GM19328 (cell line): ENCODE results near the gene DNAJB13.

Experiments
- ATAC-seq: cut with Tn5 transposase; IDR thresholded peaks from one replicate; pipeline ENCODE4 v1.9.1; 2021; ENCODE audit warnings: mild to moderate bottlenecking, moderate library complexity; ENCODE audit not compliant: unreplicated experiment

The DNAJB13 gene

GRCh38 chr11:73949912-73950311 is 914 bp upstream of the DNAJB13 start:
- no peak for ATAC-seq

DNA sequence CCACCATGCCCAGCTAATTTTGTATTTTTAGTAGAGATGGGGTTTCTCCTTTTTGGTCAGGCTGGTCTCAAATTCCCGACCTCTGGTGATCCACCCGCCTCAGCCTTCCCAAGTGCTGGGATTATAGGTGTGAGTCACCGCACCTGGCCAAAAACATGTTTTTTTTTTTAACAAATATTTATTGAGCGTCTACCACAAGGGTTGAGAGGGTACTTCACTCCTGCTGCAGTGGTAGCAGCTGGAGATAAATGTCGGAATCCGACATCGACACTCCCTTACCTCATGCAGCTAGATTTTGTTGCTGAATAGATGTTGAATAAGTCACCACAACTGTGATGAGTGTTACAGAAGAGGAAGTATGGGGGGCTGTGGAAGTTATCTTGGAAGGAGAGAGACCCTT is 971 bp downstream of the DNAJB13 start:
- no peak for ATAC-seq

DNA sequence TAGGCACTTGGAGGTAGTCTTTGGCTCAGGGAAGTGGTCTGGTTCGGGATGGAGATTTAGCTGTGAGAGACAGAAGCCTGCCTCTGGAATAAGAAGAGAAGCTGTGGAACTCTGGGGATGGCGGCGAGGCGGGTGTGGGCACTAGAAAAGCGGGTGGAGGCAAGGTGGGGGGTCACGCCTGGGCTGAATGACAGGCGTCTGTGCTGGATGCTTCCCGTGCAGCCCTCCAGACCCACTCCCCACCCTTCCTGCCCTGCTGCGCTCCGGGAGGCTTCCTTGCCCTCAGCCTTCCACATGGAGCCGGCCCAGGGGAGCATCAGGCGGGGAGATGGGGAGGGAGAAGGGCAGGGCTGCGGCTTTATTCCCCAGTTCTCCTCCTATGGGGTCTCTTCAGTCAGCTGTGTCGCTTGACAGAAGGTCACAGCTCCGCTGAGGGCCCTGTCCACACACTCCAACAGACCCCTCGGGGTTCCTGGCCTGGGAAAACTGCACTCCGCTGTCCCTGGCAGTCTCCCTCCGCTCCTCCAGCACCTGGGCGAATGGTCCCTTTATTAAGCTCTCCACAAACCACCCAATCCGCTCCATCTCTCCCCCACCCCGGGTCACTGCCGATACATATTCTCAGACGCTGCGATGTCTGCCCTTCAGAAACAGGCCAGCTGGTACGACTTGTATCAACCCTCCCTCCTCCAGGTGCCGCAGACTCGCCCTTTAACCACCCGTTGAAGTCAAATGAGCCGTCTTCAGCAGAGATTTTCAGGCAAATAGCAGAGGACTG is 6.2 kb downstream of the DNAJB13 start:
- no peak for ATAC-seq

- no peak for ATAC-seq
These were observed 7.0 kb downstream of the DNAJB13 start for GRCh38 chr11:73957654-73958361.

DNA sequence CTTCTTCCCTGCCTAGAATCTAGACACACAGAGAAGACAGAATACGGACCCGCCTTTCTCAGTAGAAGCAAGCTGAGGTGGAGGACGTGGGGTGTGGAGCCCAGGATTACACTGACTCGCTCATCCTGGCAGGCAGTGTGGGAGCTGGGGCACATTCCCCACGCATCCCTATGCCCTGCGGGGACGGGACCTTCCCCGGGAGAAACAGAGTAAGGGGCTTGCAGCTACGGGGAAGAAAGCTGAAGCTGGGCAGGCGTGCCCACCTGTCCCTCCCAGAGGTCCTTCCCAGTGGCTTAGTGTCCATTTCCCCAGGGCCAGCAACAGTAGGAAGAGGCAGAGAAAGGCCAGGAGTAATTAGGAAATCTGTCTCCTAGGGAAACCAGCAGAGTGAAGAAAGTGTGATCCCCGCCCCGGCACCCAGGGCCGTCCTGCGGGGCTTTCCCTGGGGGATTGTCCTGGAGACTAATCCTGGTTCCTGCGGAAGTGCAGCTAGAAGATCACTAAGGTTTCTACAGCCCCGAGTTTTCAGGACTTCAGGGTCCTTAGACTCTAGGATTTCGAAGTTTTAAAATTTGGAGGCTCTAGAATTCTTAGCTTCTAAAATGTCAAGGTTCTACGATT is 7.8 kb downstream of the DNAJB13 start:
- no peak for ATAC-seq

DNA sequence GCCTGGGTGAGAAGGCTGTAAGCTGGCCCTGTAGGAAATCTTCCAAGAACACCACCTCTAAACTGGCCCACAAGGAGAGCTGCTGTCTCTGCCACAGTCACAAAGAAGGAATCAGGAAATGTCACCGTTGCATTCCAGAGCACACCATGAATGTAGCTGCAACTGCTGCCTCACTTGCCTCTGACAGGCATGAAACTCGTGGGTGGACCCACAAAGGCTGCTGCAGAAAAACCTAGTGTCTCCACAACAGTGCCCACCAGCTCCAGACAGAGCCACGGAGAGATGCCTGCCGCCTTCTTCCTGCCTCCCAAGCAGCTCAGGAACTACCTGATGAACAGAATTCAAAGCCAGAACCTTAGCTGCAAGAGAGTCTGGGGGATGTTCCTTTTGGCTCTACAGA is 10.5 kb downstream of the DNAJB13 start:
- no peak for ATAC-seq

DNA sequence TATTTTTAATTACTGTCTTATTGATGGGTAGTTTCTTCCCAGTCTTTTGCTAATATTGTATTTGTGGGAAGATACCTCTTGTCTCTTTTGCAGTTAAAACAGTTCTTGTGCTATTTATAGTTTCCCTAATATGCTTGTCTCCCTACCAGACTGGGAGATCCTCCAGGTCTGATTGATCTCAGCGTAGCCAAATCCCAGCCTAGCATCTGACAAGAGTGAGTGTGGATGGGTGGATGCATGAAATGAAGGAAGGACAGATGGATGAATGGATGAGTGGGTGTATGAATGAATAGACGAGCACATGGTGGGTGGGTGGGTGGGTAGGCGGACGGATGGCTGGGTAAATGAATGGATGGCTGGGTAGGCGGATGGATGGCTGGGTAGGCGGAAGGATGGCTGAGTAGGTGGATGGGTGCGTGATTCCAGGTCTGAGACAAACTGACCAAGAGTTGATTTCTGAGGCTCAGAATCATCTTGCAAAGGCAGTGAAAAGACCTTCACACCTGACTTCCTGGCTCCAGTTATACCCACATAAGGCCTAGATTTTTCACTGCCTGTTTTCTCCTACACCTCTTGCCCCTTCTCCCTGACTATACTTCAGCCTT is 11.4 kb downstream of the DNAJB13 start:
- no peak for ATAC-seq

GRCh38 chr11:73963861-73964260 is 13.0 kb downstream of the DNAJB13 start:
- no peak for ATAC-seq

DNA sequence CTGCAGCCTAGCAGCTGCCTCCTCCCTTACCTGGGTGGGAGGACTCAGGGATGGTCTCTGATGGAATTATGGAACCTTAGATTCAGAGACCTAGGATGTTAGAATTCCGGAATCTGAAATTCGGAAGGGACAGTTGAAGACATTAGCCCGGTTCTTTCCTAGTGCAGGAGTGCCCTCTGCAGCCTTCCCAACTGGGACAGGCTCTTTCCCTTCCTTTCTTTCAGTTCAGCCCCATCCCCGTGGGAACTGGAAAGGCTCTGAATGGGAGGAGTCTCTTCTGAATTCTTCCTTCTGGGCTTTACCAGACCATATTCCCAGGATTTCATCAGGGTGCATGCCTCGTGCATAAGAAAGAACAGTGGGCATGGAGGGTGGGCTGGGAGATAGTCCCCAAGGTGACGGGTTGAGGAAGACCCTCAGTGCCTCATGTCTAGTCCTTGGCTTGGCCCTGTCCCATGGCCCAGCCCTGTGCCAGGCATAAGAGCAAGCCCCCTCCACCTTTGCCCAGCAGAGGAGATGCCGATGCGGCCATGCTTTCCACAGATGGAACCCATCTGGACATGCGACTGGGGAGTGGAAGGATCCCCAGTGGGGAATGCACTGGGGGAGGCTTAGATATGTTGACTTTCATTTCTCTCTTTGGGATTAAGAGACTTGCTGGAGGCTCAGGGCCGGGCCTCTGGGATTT is 14.4 kb downstream of the DNAJB13 start:
- no peak for ATAC-seq

DNA sequence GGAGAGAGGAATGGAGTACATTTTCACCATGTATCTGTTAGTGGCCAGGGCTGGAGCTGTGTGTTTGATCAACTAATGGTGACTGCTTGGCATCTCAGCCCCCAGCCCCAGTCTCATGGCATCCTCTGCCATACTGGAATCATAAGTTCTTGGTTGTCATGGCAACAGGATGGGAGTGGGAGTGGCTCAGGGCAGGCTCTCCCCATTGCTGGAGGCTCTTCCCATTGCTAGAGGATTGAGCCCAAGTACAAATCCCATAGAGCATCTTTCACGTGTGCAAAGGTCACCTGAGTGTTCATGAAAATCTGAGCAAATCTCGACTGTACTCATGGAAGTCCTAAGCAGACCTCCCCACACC is 14.9 kb downstream of the DNAJB13 start:
- no peak for ATAC-seq

GRCh38 chr11:73968356-73968966 is 17.6 kb downstream of the DNAJB13 start:
- no peak for ATAC-seq

GRCh38 chr11:73969091-73969490 is 18.3 kb downstream of the DNAJB13 start:
- ATAC-seq: no peak

DNA sequence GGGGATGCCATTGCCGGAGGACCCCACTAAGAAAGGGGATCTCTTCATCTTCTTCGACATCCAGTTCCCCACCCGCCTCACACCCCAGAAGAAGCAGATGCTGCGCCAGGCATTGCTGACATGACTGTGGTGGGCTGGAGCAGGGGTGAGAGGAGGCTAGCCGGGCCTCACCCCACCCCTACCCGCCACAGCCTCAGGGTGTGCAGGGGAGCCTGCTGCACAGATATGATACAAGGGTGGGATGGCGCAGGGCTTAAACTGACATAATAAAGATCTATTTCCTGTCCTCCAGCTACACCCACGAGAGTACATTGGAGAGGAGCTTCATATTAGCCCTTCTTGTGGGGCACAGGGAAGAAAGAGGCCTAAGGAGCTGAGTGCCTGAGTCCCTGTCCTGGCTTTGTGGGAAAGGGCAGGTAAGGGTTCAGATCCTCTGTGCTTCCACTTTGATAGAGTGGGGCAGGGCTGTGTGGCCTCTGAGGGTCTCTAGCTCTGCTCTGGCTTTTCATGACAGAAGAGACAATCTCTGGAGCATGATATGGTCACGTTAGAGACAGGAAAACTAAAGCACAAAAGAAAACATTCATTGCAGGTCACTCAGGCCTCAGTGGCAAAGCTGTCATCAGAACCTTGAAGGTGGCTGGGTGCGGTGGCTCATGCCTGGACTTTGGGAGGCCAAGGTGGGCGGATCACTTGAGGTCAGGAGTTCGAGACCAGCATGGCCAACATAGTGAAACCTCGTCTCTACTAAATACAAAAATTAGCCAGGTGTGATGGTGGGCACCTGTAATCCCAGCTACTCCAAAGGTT is 19.4 kb downstream of the DNAJB13 start:
- ATAC-seq: no peak

DNA sequence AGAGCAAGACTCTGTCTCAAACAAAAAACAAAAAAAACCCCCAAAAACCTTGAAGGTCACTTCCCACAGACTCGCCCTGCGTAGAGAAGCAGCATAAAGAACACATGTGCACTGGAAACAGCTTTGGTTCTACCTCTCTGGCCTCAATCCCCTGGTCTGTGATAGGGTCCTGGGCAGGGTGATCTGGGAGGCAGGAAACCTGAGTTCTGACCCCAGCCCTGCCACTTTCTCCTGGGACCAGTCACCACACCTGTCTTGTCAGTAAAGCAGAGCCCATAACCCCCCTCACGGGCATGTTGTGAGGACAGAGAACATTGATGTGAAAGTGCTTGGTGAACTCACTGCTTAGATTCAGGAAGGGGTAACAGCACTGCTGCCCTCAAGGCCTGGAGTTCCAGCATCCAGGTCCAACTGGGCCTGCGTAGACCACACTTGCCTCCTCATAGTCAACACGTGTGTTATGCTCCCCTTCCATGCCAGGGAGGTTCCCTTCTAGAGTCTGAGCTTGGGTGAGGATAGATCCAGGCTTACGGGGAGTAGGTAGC is 20.4 kb downstream of the DNAJB13 start:
- ATAC-seq: no peak

- no peak for ATAC-seq
These were observed 21.4 kb downstream of the DNAJB13 start for GRCh38 chr11:73972187-73972586.

GRCh38 chr11:73972620-73973449 is 22.0 kb downstream of the DNAJB13 start:
- no peak for ATAC-seq

DNA sequence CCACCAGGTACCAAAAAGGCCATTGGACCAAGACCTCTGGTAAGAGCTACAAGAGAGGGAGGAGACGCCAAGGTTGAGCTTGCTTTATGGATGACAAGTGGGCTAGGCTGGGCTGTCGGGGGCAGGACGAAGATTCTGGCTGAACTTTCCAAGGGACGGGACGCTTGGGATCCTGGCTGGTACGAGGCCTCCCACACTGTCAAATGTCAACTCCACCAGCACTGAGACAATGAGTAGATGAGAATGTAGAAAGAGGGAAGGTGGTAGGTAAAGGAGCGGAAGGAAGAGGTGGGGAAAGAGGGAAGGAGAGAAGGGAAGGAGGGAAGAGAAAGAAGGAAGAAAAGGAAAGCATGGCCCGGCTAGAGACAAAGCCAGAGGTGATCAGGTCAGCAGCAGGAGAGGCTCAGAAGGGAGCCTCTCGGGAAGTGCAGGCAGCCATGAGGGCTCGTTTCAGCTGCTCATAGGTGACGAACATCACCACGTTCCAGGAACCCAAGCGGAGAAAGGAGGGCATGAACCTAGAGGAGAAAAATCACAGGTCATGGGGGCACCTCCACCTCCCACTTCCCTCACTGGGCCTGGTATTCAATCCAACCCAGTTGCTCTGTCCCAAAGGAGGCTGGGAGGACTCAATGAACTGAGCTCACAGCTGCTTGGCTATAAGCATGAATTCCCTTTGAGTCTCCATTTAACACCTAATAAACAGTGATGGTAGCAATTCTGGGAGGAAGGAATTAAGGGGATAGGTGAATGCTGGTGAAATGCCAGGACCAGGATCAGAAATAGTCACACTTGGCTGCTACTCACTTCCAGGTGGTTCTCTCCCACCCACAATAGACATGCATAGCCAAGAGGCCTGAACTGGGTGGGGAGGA is 24.0 kb downstream of the DNAJB13 start:
- ATAC-seq: no peak

DNA sequence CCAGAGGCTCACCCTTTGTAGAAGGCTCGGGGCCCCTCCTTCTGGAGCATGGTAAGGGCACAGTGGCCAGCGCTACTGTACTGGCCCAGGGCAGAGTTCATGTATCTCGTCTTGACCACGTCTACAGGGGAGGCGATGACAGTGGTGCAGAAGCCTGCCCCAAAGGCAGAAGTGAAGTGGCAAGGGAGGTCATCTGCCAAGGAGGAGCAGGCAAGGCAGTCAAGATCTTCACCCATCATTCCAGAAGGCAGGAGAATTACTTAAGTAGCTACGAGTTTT is 24.6 kb downstream of the DNAJB13 start:
- ATAC-seq: no peak
